Hypothalamus (tissue), 51 donors: ENCODE results near the gene PAX1.

ENCODE experiments used
- DNase-seq, 51 donors: peaks; one replicate each; lab custom pipeline; 2025; lab: John Stamatoyannopoulos, UW

PAX1 gene

GRCh38 chr20:21705575-21706260 lies at the start of gene PAX1:
Gene PAX1 (plus strand): TSS chr20:21705664. CDS start chr20:21705713, 49 bp downstream.
- peak in 1 of 51 donors; percentile 4 for DNase-seq

DNA sequence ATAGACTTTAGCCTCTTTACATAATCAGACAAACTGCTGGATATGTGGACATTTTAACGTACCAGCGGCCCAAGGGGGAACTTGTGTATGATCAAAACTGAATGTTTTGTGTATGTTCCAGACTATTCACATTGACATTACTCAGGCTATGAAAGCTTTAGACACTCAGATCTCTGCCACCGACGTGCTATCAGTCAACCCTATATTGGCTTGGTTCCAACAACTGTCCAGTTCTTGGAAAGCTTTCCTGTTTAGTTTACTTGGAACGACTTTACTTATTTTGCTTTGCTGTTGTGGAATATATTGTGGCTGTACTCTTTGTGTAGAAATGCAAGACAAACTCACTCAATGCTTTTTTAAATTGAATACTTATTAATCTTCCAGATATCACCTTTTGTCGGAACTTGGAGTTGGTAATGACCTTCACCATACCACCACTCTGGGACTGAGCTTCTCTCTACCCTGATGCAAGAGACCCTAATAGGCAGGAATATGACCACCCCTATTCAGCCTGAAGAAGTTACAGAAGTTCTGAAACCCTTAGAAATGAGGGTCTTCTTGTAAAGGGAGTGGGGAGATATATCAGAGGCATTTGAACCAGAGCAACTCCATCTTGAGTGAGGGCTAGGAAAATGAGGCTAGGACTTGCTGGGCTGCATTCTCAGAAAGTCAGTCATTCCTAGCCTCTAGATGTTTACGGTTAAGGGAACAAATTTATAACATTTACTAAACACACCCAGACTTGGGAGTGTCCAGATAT lies 49.0 kb upstream of the PAX1 start:
- DNase-seq = no peak

DNA sequence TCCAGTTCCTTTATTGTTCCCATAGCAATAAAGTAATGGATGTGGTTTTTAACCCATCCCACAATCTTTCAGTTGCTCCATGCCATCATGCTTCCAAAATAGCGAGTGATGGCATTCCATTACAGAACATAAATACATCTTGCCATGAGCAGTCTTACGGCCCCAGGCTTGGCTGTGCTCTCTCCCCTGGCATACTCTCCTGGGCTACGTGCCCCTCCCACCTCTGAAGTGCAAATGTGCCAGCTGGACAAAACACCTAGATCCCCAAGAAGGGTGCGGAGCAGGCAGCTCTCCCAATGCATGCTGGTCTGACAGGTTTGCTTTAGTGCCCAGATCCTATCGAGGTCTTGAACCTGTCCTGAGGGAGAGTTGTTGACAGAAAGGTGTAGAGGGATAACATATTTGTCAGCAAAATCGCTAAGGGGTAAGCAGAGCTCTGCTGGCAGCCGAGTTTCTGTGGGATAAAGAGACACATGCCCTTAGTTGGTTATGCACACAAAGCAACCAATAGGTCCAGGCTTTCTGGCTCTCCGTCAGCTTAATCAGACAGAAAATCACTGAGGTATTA lies 43.9 kb upstream of the PAX1 start:
- DNase-seq = no peak

DNA sequence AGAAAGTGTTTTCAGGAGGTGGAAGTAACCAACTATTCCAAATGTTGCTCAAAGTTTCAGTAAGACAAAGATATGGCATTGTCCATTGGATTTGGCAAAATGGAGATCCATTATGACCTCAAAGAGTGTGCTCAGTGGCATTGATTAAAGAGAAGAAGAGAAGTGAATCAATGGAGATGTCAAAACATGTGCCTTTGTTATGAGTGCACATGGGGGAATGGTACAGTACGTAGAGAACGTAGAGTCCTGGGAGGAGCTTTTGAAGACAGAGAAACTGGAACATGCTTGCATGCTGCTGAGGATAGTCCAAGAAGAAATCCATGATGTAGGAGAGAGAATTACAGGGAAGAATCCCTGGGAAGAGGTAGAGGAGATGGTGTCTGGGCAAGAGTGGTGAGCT lies 42.0 kb upstream of the PAX1 start:
- DNase-seq = no peak

DNA sequence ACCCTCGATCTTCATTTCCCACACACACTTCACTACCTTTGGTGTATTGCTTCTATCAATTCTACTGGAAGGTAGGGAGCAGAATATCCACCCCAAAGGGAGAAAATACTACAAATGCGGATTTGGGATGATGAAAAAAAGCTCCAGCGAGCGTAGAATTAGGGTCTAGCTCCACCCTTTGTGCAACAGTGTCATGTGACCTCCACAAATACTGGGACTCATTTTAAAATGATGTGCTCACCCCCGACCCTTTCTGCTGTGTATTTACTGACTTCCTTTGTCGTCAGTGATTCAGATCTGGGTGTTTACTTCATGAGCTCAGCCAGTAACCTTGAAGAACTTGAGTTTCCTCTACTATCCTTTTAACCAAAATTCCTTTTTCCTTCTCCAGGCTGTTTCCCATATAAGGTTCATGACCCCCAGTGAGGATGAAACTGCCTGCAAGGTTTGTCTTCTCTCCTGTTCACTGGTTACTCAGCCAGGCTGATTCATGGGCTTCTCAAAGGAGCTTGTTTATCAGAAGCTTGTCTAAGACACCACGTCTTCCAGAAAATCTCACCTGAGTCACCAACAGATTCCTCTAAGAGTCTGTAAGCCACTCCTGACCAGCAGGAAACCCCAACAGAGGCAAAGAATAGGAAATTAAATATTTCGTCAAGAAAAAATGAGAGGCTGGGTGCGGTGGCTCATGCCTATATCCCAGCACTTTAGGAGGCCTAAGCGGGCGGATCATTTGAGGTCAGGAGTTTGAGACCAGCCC lies 39.6 kb upstream of the PAX1 start:
- DNase-seq = no peak

- no peak for DNase-seq
Measured at GRCh38 chr20:21670126-21670525, 35.3 kb upstream of the PAX1 start.

DNA sequence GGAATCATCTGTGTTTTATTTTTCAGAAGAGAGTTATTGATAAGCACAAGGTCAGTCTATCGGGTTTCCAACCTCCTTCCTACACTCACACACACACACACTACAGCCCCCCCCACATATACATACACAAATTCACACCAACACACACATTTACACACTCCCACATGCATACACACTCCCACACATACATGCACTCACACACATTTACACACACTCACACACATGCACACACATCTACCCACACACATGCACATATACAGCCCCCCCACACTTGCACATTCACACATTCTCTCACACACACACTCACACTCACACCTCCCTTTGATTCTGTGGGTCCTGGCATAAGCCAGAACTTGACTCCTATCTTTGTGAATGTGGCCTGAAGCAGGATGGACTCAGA lies 34.5 kb upstream of the PAX1 start:
- no peak for DNase-seq

DNA sequence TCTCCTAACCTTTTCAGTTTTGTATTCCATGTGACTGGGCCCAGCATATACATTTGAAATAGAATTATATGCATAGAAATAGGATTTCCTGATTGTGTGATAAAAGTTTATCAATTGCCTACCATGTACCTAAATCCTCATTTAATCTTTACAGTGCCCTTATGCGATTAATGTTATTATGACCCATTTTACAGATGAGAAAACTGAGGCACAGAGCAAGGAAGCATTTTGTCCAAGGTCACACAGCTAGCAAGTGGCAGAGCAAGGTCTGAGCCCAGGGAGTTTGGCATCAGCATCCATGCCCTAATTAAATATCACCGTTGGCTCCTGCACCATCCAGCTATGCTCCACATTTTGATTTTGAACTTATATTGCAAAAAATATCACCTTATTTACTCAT lies 28.2 kb upstream of the PAX1 start:
- no peak for DNase-seq

DNA sequence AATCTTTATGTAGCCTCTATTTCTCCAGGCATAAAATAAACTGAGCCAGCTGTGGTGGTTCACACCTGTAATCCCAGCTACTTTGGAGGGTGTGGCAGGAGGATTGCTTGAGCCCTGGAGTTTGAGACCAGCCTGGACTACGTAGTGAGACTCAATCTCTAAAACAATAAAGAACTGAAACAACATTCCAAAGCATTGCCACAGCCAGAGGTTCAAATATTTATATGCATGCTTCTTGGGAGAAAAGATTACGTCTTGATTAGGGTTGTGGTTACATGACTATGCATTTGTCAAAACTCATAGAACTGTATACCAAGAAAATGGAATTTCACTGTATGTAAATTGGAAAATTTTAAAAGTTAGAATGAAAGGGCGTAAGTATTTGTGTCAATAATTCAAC lies 27.7 kb upstream of the PAX1 start:
- no peak for DNase-seq

DNA sequence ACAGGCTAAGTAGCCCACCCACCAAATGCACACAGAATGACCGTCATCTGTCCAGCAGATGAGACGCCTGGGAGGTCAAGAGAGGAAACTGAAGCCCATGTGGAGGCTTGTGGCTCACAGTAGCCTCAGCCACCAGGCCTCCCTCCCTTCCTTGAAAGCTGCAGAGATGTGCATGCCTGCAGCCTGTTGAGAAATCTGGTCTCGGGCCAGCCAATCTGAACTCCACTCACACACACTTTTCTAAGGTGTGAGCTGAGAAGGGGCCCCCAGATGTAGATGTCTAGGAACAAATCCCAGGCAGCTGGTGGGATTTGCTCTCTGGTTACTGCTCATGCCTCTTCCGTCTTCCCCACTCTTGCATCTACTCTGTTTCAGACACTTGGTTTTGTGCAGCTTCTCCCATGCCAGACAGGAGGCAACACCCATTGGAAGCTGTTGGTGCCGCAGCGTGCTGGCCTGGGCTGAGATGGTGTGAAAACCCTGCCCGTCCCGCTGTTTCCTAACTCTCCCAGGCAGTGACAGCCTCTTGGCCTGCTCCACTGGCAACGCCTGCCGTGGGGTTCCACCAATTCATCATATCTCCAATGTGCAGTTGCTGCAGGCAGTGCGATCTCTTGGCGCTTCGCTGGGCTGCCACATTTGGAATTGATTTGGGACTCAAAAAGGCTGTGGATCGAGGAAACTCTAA lies 24.1 kb upstream of the PAX1 start:
- DNase-seq = peak in 2 of 51 donors; percentile 7 to 13

DNA sequence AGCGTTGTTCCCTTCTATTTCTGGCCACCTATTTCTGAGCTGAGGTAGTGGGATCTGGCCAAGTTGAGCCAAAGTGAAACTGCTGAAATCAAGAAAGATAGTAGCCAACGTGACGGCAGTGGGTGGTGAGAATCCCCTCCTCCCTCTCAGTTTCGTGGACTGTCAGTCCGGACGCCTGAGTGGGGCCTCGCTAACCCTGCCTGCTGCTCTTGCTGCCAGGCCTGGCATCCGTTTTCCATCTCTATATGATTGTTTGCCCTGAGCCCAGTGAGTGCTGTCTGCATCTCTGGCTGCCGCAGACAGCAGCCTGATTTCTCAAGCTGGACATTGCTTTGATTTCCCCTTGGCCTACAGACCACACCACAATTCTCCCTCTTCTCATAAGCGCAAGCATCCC lies 23.5 kb upstream of the PAX1 start:
- DNase-seq = peak in 1 of 51 donors; percentile 6

DNA sequence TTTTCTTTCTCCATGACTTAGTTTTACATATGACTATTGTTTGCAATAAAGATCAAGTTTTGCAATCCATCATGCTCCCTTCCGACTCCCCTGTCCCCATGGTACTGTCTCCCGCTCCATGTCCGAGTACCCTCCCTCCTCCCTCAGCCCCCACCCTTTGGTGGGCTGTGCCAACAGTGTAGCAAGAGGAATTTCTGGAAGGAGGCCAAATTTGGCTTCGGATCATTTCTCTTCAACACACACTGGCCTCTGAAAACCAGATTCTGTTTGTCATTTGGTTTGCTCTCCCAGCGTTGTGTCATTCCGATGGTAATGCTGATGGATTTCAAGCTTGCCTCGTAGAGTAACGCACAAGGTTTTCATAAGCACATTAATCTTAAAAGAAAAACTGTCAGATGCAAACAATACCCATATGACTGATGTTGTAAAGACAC lies 22.9 kb upstream of the PAX1 start:
- DNase-seq = peak in 5 of 51 donors; percentile 5 to 36 (median 15)

- DNase-seq = no peak
Measured at GRCh38 chr20:21684671-21685070, 20.8 kb upstream of the PAX1 start.

DNA sequence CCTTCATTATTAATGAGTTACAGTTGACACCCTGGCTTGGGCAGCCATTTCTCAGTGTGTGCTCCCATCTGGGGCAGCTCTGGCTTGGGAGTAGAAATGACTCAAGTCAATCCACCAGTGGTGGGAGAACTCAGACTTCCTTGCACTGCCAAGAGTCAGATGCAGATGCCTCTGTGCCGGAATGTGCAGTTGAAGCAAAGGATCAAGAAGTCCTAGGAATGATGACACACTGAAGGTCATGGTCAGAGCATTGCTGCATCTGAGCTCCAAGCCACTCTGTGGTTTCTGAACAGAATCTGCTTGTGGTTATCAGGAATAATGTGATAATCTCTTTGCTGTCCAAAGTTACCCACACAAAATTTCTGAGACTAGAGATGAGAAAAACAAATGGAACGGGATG lies 19.5 kb upstream of the PAX1 start:
- DNase-seq = no peak

GRCh38 chr20:21693322-21693721 lies 12.1 kb upstream of the PAX1 start:
- DNase-seq = no peak

DNA sequence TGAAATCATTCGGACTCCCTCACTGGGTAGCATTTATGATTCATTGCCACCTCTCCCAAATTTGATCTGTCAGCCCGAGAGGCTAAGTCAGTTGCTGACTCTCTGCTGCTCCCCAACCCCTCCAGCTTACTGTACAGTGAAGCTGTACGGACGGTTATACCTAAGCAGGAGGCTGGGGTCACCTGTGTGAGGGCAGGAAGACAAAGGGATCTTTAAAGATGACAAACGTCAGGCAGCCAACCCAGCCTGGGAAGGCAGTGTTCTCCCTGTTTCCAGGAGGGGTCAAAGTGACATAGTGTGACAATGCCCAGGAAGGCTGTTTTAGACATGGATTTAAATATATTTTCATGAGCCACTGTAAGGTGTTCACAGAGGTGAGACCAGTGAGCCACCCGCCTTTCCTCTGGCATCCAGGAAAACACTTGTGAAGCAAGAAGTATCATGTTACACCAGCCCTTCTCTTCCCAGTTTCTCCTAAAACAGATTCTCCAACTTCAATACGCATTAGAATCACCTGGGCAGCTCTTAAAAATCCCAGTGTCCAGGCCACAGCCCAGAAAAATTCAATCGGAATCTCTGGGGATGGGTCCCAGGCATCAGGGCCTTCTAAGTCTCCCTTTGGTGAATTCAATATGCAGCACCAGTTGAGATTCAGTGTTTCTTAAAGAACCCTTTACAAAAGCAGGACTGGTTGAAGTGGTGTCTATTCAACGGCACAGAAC lies 6.8 kb upstream of the PAX1 start:
- no peak for DNase-seq

- DNase-seq = no peak
Measured at GRCh38 chr20:21699216-21699508, 6.3 kb upstream of the PAX1 start.

DNA sequence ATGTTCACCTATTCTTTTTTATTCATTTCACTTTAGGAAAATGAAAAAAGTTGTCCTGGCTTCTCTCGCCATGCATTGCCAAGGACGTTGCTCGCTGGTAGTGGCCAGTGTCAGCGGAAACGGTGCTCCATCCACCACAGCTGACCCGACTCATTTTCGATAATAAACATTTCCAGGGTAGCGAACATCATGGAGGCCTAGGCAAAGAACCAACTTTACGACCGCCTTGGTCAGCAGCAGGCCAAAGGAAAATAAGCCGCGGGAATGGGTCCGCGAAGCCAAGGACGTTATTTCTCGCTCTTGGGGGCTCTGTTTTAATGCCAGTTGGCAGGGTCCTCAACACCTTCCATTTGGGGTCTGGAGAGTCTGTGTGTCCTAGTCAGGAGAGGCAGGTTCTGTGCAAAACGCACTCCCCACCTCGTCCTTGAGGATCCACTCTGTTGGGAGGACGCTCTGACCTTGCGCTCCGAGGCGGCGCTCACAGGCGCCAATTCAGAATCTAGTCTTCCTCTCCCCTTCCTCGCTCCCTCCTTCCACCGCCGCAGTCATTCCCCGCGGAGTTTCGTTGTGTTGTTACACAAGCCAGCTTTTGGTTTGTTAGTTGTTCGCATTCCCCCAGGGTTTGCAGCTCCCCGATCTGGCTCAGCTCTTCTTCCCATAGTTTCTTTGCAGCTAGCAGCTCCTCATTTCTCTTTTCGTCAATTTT lies 4.1 kb upstream of the PAX1 start:
- no peak for DNase-seq

DNA sequence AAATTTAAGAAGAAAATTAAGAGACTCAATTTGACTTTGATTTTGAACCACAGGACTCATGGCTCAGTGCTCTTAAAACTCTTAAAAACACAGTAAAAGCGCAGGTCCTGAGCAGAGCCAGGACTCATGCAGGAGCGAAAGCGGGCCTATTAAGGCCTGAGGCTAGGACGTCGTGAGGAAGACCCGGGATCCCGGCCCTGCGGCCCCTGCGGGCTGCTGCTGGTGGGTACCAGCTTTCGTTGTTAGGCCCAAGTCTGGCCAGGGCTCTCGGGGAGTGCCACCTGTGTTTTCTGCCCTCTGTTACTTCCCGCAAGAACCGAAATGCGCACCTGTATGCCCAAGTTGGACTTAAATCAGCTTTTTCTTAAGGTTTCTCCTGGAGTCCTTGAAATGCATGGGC lies 3.4 kb upstream of the PAX1 start:
- DNase-seq = no peak
